HEK293T (cell line): ENCODE measurements around the gene UGT2B7.

Experiments
- ARNT ChIP-seq: fragments of 450-650 bp; IDR thresholded peaks from 2 replicates; pipeline ENCODE4 v1.6.1; 2017; ENCODE audit warnings: mild to moderate bottlenecking
- BHLHE40 ChIP-seq: fragments of 450-650 bp; IDR thresholded peaks from 2 replicates; pipeline ENCODE4 v1.6.1; 2016; ENCODE audit warnings: mild to moderate bottlenecking, moderate library complexity, borderline replicate concordance
- FOXM1 ChIP-seq: fragments of 450-650 bp; IDR thresholded peaks from 2 replicates; pipeline ENCODE4 v1.6.1; 2017; ENCODE audit warnings: mild to moderate bottlenecking, borderline replicate concordance
- SP1 ChIP-seq: fragments of 450-650 bp; IDR thresholded peaks from 2 replicates; pipeline ENCODE4 v1.6.1; 2017
- SUZ12 ChIP-seq: fragments of 450-650 bp; IDR thresholded peaks from 2 replicates; pipeline ENCODE4 v1.6.1; 2016; ENCODE audit warnings: mild to moderate bottlenecking

GRCh38 chr4:69092980-69093568, 3.2 kb upstream of the UGT2B7 start:
- TF ChIP-seq SP1, result no peak
- TF ChIP-seq BHLHE40, result no peak
- no peak for TF ChIP-seq SUZ12
- no peak for TF ChIP-seq FOXM1
- no peak for TF ChIP-seq ARNT
